EL (cell line): ENCODE measurements around the gene MGMT.
"Not testable (repeated sequence)": the region's sequence is repeated elsewhere in the genome, so short reads cannot be mapped to it uniquely, and the experiment has no call there.

ENCODE experiments used
- DNase-seq: peaks from one replicate; pipeline ENCODE4 v3.0.0-alpha.2; 2016

The MGMT gene

GRCh38 chr10:129466703-129467358 is at the start of gene MGMT:
Gene MGMT, plus strand, starts transcription at chr10:129467241.
- peak; percentile 88 for DNase-seq

- no peak for DNase-seq
Measured at GRCh38 chr10:129417870-129418269, 49.2 kb upstream of the MGMT start.

GRCh38 chr10:129418496-129419225 is 48.4 kb upstream of the MGMT start:
- no peak for DNase-seq

GRCh38 chr10:129419397-129419796 is 47.6 kb upstream of the MGMT start:
- DNase-seq = no peak

GRCh38 chr10:129421399-129422010 is 45.5 kb upstream of the MGMT start:
- no peak for DNase-seq

GRCh38 chr10:129424978-129425377 is 42.1 kb upstream of the MGMT start:
- no peak for DNase-seq

- no peak for DNase-seq
Measured at GRCh38 chr10:129426606-129427005, 40.4 kb upstream of the MGMT start.

GRCh38 chr10:129433266-129433665 is 33.8 kb upstream of the MGMT start:
- DNase-seq = no peak

- not testable (repeated sequence) for DNase-seq
Measured at GRCh38 chr10:129435724-129436123, 31.3 kb upstream of the MGMT start.

GRCh38 chr10:129438024-129438423 is 29.0 kb upstream of the MGMT start:
- DNase-seq = no peak

GRCh38 chr10:129440247-129440646 is 26.8 kb upstream of the MGMT start:
- DNase-seq = no peak

- no peak for DNase-seq
Measured at GRCh38 chr10:129440722-129441316, 26.2 kb upstream of the MGMT start.

GRCh38 chr10:129441372-129442009 is 25.6 kb upstream of the MGMT start:
- DNase-seq = no peak

GRCh38 chr10:129442866-129443265 is 24.2 kb upstream of the MGMT start:
- no peak for DNase-seq

GRCh38 chr10:129444359-129444758 is 22.7 kb upstream of the MGMT start:
- no peak for DNase-seq

- DNase-seq = no peak
Measured at GRCh38 chr10:129445436-129446182, 21.4 kb upstream of the MGMT start.

- no peak for DNase-seq
Measured at GRCh38 chr10:129446183-129446581, 20.9 kb upstream of the MGMT start.

- DNase-seq = no peak
Measured at GRCh38 chr10:129447486-129447885, 19.6 kb upstream of the MGMT start.

GRCh38 chr10:129448086-129448485 is 19.0 kb upstream of the MGMT start:
- no peak for DNase-seq

- no peak for DNase-seq
Measured at GRCh38 chr10:129448539-129448938, 18.5 kb upstream of the MGMT start.

GRCh38 chr10:129449893-129450292 is 17.1 kb upstream of the MGMT start:
- DNase-seq = no peak

GRCh38 chr10:129450391-129450790 is 16.6 kb upstream of the MGMT start:
- DNase-seq = no peak

- DNase-seq = no peak
Measured at GRCh38 chr10:129455625-129456024, 11.4 kb upstream of the MGMT start.
